ENCODE data around the gene SLAMF1.

GRCh38 chr1:160679893-160680292, 33.0 kb upstream of the SLAMF1 start:
- TF ChIP-seq POLR2A (IDR thresholded peaks at IDR 0.05) (no peak), CTCF (IDR thresholded peaks at IDR 0.05) (no peak)

Measured in adrenal gland (tissue), 5 donors.